Erythroblast (primary cell): ENCODE results near the gene HTRA3.

ENCODE experiments used
- GATA1 ChIP-seq: IDR thresholded peaks from 2 replicates; pipeline ENCODE4 v1.6.1; 2011; ENCODE audit warnings: low read depth, mild to moderate bottlenecking, control low read depth, low read length, moderate library complexity
- POLR2A ChIP-seq: IDR thresholded peaks from 2 replicates; pipeline ENCODE4 v1.6.1; 2011; ENCODE audit warnings: mild to moderate bottlenecking, low read length

DNA sequence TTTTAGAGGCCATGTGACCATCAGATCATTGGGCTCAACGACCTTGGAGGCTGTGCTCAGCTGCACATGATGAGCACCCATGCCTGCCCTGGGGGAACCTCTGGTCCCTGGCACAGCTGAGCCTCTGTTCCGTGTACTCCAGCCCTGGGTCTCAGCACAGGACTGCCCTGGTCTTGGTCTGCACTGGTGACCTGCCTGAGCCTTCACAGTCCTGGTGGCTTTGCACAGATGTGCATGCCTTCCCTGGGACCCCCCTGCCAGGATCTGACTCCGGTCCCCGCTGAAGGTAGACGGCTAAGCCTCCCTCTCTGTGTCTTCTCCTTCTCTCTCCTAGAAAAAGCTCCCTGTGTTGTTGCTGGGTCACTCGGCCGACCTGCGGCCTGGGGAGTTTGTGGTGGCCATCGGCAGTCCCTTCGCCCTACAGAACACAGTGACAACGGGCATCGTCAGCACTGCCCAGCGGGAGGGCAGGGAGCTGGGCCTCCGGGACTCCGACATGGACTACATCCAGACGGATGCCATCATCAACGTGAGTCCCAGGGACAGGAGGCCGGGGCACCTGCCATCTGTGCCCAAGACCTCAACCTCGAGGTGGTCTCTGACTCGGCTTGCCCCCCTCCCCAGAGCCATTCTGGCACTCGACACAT lies 21.6 kb downstream of the HTRA3 start:
- TF ChIP-seq POLR2A (no peak), GATA1 (no peak)
